Choroid plexus epithelial cell (primary cell): ENCODE measurements around the gene PHRF1.

Experiments
- DNase-seq: peaks from one replicate; pipeline ENCODE4 v3.0.0-alpha.2; 2010; ENCODE audit warnings: low read depth
- H3K4me3 ChIP-seq: 2 replicates; pipeline ENCODE4 v1.5.1; 2011; ENCODE audit warnings: low read depth, mild to moderate bottlenecking, control low read depth, low read length, moderate library complexity
- CTCF ChIP-seq: conservative IDR thresholded peaks from 2 replicates; pipeline ENCODE4 v1.5.1; 2011; ENCODE audit warnings: low read depth, mild to moderate bottlenecking, control low read depth, inconsistent platforms, low read length, moderate library complexity

PHRF1 gene

GRCh38 chr11:559712-560304, 16.5 kb upstream of the PHRF1 start:
- no peak for TF ChIP-seq CTCF
- H3K4me3 ChIP-seq = peak overlapping the region; percentile 70
- DNase-seq = no peak

- DNase-seq = peak; percentile 85
- H3K4me3 ChIP-seq = peak within 1 kb of the TSS; percentile 70
- TF ChIP-seq CTCF = no peak
These were observed 15.7 kb upstream of the PHRF1 start, which contains the start of the genes LMNTD2 and RASSF7 for GRCh38 chr11:560305-561147. Gene LMNTD2 (minus strand): TSS chr11:560738. CDS start chr11:560716, 22 bp downstream. Gene RASSF7 (plus strand): TSS chr11:560970. CDS start chr11:561769, 799 bp downstream.

- no peak for DNase-seq
- TF ChIP-seq CTCF = no peak
- peak overlapping the region; percentile 70 for H3K4me3 ChIP-seq
These were observed 14.9 kb upstream of the PHRF1 start for GRCh38 chr11:561148-562003.

- no peak overlapping the region for H3K4me3 ChIP-seq
- DNase-seq = no peak
- TF ChIP-seq CTCF = no peak
These were observed 14.1 kb upstream of the PHRF1 start for GRCh38 chr11:562046-562645.

- no peak for TF ChIP-seq CTCF
- no peak for DNase-seq
- H3K4me3 ChIP-seq = no peak overlapping the region
These were observed 13.0 kb upstream of the PHRF1 start for GRCh38 chr11:563066-563811.
